Heart right ventricle (tissue), 16 donors: ENCODE results near the gene C3AR1. TPM values are rescaled to one million over a fixed set of nuclear protein-coding genes. Genes with fewer than 3 reads are reported as not detected.
A peak's percentile ranks its signal among the peaks of the same experiment; 100 is the strongest.

Source experiments
- ATAC-seq, 8 donors: fragments of 200-7000 bp; cut with Tn5 transposase; one replicate each; pipeline ENCODE4 v1.9.1; 2020; ENCODE audit warnings: mild to moderate bottlenecking in 8 of 8, moderate library complexity in 8 of 8, moderate number of reproducible peaks in 1 of 8
- DNase-seq, 2 donors: peaks; one replicate each; pipeline ENCODE4 v3.0.0-alpha.2; 2020
- H3K27ac ChIP-seq, 10 donors: fragments of 200-600 bp; sonication (generic) in 2 of 10; one replicate each; pipeline versions ENCODE4 v1.5.0 to v1.8.0; 2020 to 2022; ENCODE audit warnings: mild to moderate bottlenecking in 3 of 10
- H3K27me3 ChIP-seq, 7 donors: fragments of 200-600 bp; one replicate each; pipeline ENCODE4 v1.8.0; 2021 to 2022; ENCODE audit warnings: mild to moderate bottlenecking in 2 of 7
- H3K36me3 ChIP-seq, 9 donors: fragments of 200-600 bp; sonication (generic) in 1 of 9; one replicate each; pipeline versions ENCODE4 v1.5.0 to v1.8.0; 2020 to 2022; ENCODE audit warnings: mild to moderate bottlenecking in 2 of 9
- H3K4me1 ChIP-seq, 9 donors: fragments of 200-600 bp; sonication (generic) in 1 of 9; one replicate each; pipeline versions ENCODE4 v1.5.0 to v1.8.0; 2020 to 2022; ENCODE audit warnings: mild to moderate bottlenecking in 4 of 9
- H3K4me3 ChIP-seq, 10 donors: fragments of 200-600 bp; sonication (generic) in 2 of 10; one replicate each; pipeline versions ENCODE4 v1.5.0 to v1.8.0; 2020 to 2022; ENCODE audit warnings: mild to moderate bottlenecking in 7 of 10, moderate library complexity in 2 of 10
- H3K9me3 ChIP-seq, 11 donors: fragments of 200-600 bp in 10 of 11; sonication (generic) in 2 of 11; one replicate each; pipeline versions ENCODE4 v1.5.0 to v1.8.0; 2013 to 2022; ENCODE audit warnings: mild to moderate bottlenecking in 2 of 11, control low read depth in 1 of 11, moderate library complexity in 1 of 11
- WGBS, 2 donors: extraction: QIAGEN DNeasy Blood & Tissue Kit; methylation state at CpG; one replicate each; pipeline ENCODE4 v1.1.7; 2013; ENCODE audit warnings: inconsistent platforms in 1 of 2; 5-methylcytosine and 5-hydroxymethylcytosine counted together
- intact Hi-C, 10 donors: fragments of 100-400 bp; cut with DNase I; formaldehyde crosslinking; loops; one replicate each; pipeline versions ENCODE4 v1.11.1 to v1.14.2; 2022
- polyA plus RNA-seq, 2 donors: library from polyadenylated mRNA; stranded (reverse); fragments of 200-250 nt; gene quantifications; one replicate each; pipeline ENCODE4 v1.2.3, GENCODE V29; 2013
- total RNA-seq, 10 donors: library from RNA; stranded (reverse); fragmentation: NEBNext Ultra II Directional in 3 of 10; extraction: Animal tissue kit (Norgen Biotek cat#: 25700) in 3 of 10; gene quantifications; one replicate each; pipeline versions ENCODE4 v1.2.1 to v1.2.4, GENCODE V29; 2021 to 2023
- TF ChIP-seq, protein P1 (sequence below), 9 donors: fragments of 200-600 bp; sonication (generic) in 2 of 9; IDR thresholded peaks; one replicate each; pipeline versions ENCODE4 v1.5.0 to v1.8.0; 2021 to 2022; ENCODE audit warnings: antibody characterized with exemption in 9 of 9, mild to moderate bottlenecking in 5 of 9, moderate library complexity in 1 of 9
- donor health status: Arrhythmogenic right ventricular cardiomyopathy.
- donor health status: ischemic (EF 13 %, LVEDD 7.1; RV severe dilation, severe dysfunction).
- donor health status: healthy with polysubstance abuse.
- donor health status: DM: no; HTN: yes; CAD: no.
- donor health status: DM: no; HTN: no; CAD: no.
- donor health status: ischemic (EF 25% LVEDD 6.9; RV normal size, moderate dysfunction).
- donor health status: ischemic (EF 25% LVEDD 5.7; RV mildly dilated, moderate dysfunction).
- donor health status: healthy.
- donor health status: DM: yes; HTN: yes; CAD: no.
- donor health status: Ischemic cardiomyopathy.
- donor health status: ischemic (EF 35%, LVEDD 5.7; RV mildly dilated, moderate dysfunction).
- donor health status: nonischemic (EF 11% LVEDD 7.7; RV severe dilation, severe dysfunction).
- donor health status: DM: yes; HTN: yes; CAD: no.
- donor health status: PGD.
- donor health status: ischemic (EF 29% LVEDD 5.4; RV normal size, mild dysfunction).
- donor health status: nonischemic (EF 23%, LVEDD 6.1; RV moderate dilation, normal function).

The C3AR1 gene
- total and polyA plus RNA-seq, 12 donors = 1.1 to 26.5 (median 3.8) TPM

DNA sequence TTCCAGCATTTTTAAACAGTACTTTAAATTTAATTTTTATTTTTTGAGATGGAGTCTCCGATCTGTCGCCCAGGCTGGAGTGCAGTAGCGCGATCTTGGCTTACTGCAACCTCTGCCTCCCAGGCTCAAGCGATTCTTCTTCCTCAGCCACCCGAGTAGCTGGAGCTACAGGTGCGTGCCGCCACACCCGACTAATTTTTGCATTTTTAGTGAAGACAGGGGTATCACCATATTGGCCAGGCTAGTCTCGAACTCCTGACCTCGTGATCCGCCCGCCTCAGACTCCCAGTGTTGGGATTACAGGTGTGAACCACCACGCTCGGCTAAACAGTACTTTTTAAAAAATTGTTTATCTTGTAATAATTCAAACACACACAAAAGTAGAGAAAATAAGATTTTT is 37.9 kb downstream of the C3AR1 start:
- Histone ChIP-seq H3K9me3 (no peaks in the 10 kb centered on the region), H3K36me3 (peaks cover 0 to 3% (median 0%) of the 10 kb centered on the region in 9 donors), H3K27me3 (no peaks in the 10 kb centered on the region), H3K4me3 (no peak overlapping the region), H3K4me1 (peaks cover 0 to 24% (median 8%) of the 10 kb centered on the region in 9 donors), H3K27ac (no peak overlapping the region)
- 97% methylated on average over 15 of the region's 15 CpGs for WGBS, 2 donors
- intact Hi-C loops = loop anchor here in 1 of 10 donors (5.0 kb wide), 1 partner anchor 66 kb away; no protein-coding TSS in a partner anchor
- TF ChIP-seq, protein P1, sequence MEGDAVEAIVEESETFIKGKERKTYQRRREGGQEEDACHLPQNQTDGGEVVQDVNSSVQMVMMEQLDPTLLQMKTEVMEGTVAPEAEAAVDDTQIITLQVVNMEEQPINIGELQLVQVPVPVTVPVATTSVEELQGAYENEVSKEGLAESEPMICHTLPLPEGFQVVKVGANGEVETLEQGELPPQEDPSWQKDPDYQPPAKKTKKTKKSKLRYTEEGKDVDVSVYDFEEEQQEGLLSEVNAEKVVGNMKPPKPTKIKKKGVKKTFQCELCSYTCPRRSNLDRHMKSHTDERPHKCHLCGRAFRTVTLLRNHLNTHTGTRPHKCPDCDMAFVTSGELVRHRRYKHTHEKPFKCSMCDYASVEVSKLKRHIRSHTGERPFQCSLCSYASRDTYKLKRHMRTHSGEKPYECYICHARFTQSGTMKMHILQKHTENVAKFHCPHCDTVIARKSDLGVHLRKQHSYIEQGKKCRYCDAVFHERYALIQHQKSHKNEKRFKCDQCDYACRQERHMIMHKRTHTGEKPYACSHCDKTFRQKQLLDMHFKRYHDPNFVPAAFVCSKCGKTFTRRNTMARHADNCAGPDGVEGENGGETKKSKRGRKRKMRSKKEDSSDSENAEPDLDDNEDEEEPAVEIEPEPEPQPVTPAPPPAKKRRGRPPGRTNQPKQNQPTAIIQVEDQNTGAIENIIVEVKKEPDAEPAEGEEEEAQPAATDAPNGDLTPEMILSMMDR (IDR thresholded peaks at IDR 0.05) = no peak
- no peak for ATAC-seq
- DNase-seq = no peak

DNA sequence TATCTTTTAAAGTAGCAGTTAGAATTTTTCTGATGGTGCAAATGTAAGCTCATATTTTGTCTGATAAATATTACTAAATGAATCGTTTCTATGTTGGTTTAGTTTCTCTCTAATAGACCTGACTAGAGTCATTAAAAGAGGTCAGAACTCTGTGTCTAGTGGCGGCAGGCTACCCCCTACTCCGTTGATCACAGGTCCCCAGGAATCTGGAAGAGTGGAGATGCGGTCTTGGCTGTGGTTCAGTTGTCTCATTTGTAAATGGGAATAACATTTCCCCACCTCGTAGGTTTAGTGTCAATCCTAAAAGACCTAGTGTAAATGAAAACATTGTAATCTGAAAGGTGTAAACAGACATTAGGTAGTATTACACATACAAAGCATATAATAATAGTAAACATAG is 38.3 kb downstream of the C3AR1 start:
- peaks cover 0 to 24% (median 8%) of the 10 kb centered on the region in 9 donors for H3K4me1 ChIP-seq
- H3K27ac ChIP-seq = peak overlapping the region in 4 of 10 donors; percentile 97 to 100 (median 99)
- intact Hi-C loops = loop anchor here in 1 of 10 donors (2.0 to 5.0 kb wide), 2 partner anchors 57 to 66 kb away; no protein-coding TSS in a partner anchor
- ATAC-seq (no peak), DNase-seq (no peak)
- H3K27me3 ChIP-seq = no peaks in the 10 kb centered on the region
- 70 to 75% methylated on average over 5 of the region's 5 CpGs for WGBS, 2 donors
- TF ChIP-seq, protein P1 (IDR thresholded peaks at IDR 0.05) = no peak
- peak overlapping the region in 5 of 10 donors; percentile 64 to 81 (median 79) for H3K4me3 ChIP-seq
- peaks cover 0 to 3% (median 0%) of the 10 kb centered on the region in 9 donors for H3K36me3 ChIP-seq
- H3K9me3 ChIP-seq = no peaks in the 10 kb centered on the region

DNA sequence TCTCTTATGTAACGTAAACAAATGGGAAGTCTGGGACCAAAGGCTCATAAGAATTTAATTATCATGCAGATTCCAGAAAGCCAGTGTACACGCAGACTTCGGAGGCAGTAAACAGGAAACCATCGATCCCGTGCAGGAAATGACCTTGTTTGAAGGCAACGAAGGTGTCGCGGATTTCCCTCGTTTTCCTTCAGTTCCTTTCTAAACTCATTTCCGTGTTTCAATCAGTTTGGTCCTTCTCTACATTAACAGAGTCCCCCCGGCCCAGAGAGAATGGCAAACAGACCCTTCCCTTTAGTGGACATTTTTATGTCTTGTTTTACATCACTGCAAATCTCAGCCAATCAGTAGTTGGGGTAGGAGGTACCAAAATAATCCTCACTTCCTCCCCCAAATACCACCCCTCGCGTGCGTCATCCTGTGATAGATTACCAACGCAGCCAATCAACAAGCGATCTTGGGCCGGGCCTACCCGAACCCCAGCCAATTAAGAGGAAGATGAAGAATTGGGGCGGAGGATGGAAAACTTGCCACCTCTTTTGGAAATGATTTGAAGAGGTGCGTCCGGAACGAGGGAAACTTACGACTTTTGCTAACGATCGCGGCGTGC is 39.8 kb downstream of the C3AR1 start:
- intact Hi-C loops = loop anchor here in 1 of 10 donors (2.0 to 5.0 kb wide), 2 partner anchors 56 to 64 kb away; no protein-coding TSS in a partner anchor
- peak; percentile 97 to 99 (median 98) for ATAC-seq

More for the DNA sequence above, 39.8 kb downstream of the C3AR1 start:
- peak; percentile 89 to 99 for DNase-seq
- Histone ChIP-seq H3K9me3 (no peaks in the 10 kb centered on the region), H3K27me3 (no peaks in the 10 kb centered on the region), H3K36me3 (peaks cover 0 to 3% (median 0%) of the 10 kb centered on the region in 9 donors), H3K4me3 (peak overlapping the region; percentile 53 to 89 (median 74)), H3K4me1 (peaks cover 0 to 15% (median 2%) of the 10 kb centered on the region in 9 donors), H3K27ac (peak overlapping the region; percentile 97 to 100 (median 100))
- TF ChIP-seq, protein P1 (IDR thresholded peaks at IDR 0.05) = no peak
- 0 to 1% methylated on average over 27 of the region's 27 CpGs for WGBS, 2 donors
